GM20431 (cell line): ENCODE results near the gene RGS5.

Experiments used
- in situ Hi-C: fragments of 300-500 bp; cut with MseI, MboI; formaldehyde crosslinking; loops from one replicate; pipeline ENCODE4 v1.15.0; 2020; ENCODE audit warnings: low sequenced_read_pairs; ENCODE audit not compliant: unreplicated experiment

The RGS5 gene

GRCh38 chr1:163161337-163161736 is 41.4 kb downstream of the RGS5 start:
- in situ Hi-C loops = no loop called here

GRCh38 chr1:163155606-163156005 is 47.1 kb downstream of the RGS5 start:
- in situ Hi-C loops = no loop called here

- in situ Hi-C loops = no loop called here
Observed at GRCh38 chr1:163148911-163149310, 53.8 kb downstream of the RGS5 start.

DNA sequence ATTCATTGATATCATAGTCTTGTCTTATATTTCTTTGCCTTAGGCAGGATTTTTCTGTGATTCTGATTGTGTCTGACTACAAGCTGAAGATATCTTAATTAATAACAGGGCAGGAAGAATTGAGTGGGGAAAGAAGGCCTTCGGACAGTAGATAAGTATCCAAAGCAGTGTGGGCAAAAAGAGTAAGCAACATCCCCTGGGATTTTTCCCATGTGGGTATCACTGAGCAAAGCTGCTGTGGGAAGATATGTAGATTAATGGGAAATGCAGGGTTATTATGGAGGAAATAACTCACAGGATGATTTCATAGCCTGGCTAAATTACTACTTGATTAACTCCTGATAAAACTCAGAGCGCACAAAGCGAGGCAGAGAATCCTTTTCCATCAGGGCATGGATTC is 55.7 kb downstream of the RGS5 start:
- in situ Hi-C loops = no loop called here

DNA sequence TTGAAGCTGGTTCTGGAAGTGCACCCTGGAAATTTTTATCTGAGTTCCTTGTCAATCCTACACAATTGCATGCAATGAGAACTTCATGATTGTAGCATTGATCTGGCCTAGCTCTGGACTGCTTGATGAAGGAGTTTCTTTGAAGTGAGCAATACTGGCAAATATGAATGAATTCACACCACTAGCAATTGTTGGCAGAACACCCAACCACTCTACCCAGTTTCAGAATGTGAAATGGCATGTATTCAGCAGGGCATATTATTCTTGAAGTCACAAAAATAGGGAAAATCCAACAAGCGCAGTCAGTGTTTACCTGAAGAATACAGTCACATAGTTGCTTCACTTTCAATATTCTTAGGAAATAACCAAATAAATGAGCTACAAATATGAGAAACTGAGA is 57.3 kb downstream of the RGS5 start:
- in situ Hi-C loops = no loop called here

DNA sequence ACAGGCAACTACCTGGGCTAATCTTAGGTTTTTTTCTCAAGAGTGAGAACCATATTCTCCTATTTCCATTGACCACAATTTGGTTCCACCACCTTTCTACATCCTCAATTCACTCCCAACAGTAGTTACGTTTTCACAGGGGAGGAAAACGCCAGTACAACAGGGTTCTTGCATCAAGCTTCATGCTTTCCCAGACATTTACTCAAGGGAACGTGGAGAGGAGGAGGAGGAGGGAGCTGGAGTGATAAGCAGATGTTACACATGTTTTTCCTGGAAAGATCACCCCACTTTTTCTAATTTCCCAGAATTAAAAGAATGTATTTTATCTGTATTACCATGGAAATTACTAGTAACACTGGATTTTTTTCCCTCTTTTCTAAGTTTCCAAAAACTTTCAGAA is 58.3 kb downstream of the RGS5 start:
- in situ Hi-C loops = no loop called here

GRCh38 chr1:163142152-163142551 is 60.6 kb downstream of the RGS5 start:
- in situ Hi-C loops = no loop called here

DNA sequence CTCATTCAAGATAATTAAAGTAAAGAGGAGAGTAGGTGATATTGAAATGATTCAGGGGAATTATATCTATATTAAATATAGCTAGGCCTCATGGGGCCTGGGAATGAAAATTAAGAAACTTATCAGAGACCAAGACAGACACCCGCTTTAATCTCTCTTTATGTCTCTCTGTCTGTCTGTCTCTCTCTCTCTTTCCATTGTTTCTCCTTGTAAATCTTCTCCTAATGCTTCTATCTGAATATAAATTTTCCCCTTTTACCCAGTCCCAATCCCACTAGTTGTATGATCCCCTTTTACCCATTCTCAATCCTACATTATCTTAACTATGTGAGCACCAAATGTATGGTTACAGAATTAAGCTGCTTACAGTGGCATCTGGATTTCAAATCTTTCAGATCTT is 61.2 kb downstream of the RGS5 start:
- in situ Hi-C loops = no loop called here

GRCh38 chr1:163137556-163138265 is 65.0 kb downstream of the RGS5 start:
- in situ Hi-C loops = no loop called here

- in situ Hi-C loops = no loop called here
Observed at GRCh38 chr1:163131981-163132380, 70.7 kb downstream of the RGS5 start.

- in situ Hi-C loops = no loop called here
Observed at GRCh38 chr1:163130225-163130856, 72.4 kb downstream of the RGS5 start.

DNA sequence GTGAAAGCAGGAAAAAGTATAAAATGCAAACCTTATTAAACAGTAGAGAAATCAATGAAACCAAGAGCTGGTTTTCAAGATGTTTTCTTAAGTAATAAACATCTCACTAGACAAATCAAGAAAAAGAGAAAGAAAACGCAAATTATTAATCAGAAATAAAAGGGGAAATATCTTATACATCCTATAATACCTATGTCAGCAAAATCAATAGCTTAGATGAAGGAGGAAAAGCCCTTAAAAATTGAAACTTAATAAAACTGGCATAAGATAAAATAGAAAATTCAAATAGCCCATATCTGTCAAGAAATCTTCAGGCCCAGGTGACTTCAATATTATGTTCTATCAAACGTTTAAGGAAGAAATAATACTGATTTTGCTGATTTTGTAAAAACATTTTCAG is 74.4 kb downstream of the RGS5 start:
- in situ Hi-C loops = no loop called here

DNA sequence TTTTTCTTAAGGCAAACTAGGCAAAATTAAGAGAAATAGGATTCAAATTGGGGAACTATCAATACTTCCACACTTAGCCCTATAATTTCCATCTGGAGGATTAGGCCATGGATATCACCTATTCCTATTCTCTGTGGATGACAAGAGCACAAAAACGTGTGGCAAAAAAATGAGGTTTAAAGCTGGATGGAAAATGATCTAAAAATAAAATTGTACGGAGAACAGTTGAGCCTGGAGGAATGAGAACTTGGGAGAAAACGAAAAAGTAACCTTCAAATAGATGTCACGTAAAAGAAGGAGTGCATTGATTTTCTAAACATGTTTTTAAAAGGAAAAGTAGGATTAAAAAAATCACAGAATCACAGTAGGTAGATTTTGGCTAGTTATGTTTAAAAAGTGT is 77.9 kb downstream of the RGS5 start:
- in situ Hi-C loops = no loop called here

DNA sequence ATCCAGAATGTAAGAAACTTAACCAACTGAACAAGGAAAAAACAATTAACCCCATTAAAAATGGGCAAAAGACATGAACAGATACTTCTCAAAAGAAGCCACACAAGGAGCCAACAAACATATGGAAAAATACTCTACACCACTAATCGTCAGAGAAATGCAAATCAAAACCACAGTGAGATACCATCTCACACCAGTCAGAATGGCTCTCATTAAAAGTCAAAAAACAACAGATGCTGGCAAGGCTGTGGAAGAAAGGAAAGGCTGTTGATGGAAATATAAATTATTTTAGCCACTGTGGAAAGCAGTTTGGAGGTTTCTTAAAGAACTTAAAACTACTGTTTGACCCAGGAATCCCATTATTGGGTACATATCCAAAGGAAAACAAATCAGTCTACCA is 82.3 kb downstream of the RGS5 start:
- in situ Hi-C loops = no loop called here

GRCh38 chr1:163119707-163120106 is 83.0 kb downstream of the RGS5 start:
- in situ Hi-C loops = no loop called here

DNA sequence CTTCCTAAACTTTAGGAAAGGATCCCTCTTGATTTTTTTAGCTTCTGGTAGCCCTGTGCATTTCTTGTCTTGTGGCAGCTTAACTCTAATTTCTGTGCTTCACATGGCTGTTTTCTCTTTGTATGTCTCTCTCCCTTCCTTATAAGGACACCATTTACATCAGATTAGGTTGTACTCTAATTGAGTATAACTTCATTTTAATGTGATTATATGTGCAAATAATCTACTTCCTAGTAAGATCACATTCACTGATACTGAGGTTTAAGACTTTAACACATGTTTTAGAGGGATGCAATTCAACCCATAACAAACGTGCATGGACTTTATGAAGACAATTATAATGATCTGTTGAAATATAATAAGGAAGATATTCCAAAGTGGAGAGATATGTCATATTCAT is 86.8 kb downstream of the RGS5 start:
- in situ Hi-C loops = no loop called here

DNA sequence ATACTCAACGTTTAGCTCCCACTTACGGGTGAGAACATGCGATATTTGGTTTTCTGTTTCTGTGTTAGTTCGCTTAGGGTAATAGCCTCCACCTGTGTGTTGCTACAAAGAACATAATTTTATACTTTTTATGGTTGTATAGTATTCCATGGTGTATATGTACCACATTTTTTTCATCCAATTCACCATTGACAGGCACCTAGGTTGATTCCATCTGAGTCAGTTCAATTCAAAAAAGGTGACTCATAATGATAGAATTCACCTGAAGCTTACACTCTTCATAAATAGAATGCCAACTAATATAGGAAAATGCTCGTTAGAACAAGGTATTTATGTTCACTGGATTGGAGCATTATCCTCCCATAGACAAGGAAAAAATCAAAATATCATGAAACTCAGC is 95.1 kb downstream of the RGS5 start:
- in situ Hi-C loops = no loop called here

- in situ Hi-C loops = no loop called here
Observed at GRCh38 chr1:163106364-163106987, 96.2 kb downstream of the RGS5 start.

GRCh38 chr1:163104385-163105099 is 98.2 kb downstream of the RGS5 start:
- in situ Hi-C loops = no loop called here

GRCh38 chr1:163102590-163102989 is 100.1 kb downstream of the RGS5 start:
- in situ Hi-C loops = no loop called here

DNA sequence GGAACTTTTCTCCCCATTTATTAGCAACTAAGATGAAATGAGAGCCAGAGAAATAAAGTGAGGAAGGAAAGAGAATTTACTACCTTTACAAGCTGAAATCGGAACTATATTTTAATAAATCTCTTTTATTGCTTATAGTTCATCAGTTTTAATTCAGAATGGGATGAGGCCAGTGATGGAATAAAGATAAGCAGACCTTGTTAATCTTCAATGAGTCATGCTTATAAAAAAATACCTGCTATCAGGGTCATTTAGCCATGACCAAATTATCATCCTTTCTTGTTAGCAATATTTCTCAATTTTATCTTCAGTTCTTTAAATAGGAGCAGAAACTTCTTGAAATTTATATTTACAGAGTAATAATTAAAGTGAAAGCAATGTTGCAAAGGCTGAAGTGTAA is 107.5 kb downstream of the RGS5 start:
- in situ Hi-C loops = no loop called here
